Nephron progenitor cell (in vitro differentiated cells): ENCODE results near the gene SEMA6A.

Experiments used
- DNase-seq: peaks from one replicate; pipeline ENCODE4 v3.0.0; 2021
- H3K27ac Mint-ChIP-seq: 2 replicates; pipeline ENCODE4 v1.8.0; 2021; ENCODE audit warnings: mild to moderate bottlenecking, moderate library complexity, mixed read lengths
- H3K27me3 Mint-ChIP-seq: 2 replicates; pipeline ENCODE4 v1.8.0; 2021; ENCODE audit warnings: mild to moderate bottlenecking, low read depth, mixed read lengths; ENCODE audit not compliant: poor library complexity
- H3K36me3 Mint-ChIP-seq: 2 replicates; pipeline ENCODE4 v1.8.0; 2021; ENCODE audit warnings: low read depth, mixed read lengths
- H3K4me1 Mint-ChIP-seq: 2 replicates; pipeline ENCODE4 v1.8.0; 2021; ENCODE audit warnings: mixed read lengths
- H3K4me3 Mint-ChIP-seq: 2 replicates; pipeline ENCODE4 v1.8.0; 2021; ENCODE audit warnings: mild to moderate bottlenecking, moderate library complexity, mixed read lengths
- H3K9me3 Mint-ChIP-seq: 2 replicates; pipeline ENCODE4 v1.8.0; 2021; ENCODE audit warnings: mild to moderate bottlenecking, moderate library complexity, mixed read lengths
- TF ChIP-seq, protein P1 (sequence below): fragments of 200-600 bp; sonication (generic); IDR thresholded peaks from 2 replicates; pipeline ENCODE4 v1.5.0; 2021; ENCODE audit warnings: antibody characterized with exemption

SEMA6A gene

DNA sequence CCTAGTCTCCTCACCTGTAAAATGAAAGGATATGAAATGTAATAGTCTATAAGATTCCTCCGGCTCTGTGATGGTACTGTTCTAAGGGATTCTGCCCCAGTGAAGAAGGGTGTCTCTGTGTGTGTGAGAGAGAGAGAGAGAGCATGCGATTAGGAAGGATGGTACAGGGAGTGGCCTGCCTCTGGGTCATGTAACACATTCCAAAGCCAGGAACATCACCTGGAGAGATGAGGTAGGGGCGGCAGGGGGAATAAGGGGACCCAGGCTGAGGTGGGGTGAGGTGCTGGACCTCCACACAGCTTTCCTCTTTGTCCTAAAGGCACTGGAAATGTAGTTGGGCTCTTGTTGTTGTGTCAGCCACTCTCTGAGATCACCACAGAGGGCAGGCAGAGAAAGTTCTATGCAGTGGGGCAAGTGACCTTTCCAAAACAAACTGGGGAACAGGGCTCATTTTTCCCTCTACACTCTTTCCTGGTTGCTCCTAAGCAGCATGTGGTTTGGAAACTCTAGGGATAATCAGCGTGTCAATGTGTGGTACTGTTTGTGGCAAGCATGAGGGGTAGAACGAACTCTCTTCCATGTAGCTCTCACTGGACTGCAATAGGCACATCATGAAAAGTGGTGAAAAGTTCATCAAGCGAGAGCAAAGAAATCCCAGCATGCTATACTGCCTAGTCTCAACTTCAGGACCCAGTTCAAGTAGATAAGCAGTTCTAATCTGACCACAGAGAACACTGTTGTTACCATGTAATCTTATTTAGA lies 65.0 kb downstream of the SEMA6A start:
- peaks cover 4% of the 10 kb centered on the region for H3K9me3 Mint-ChIP-seq
- no peak overlapping the region for H3K27ac Mint-ChIP-seq
- H3K4me3 Mint-ChIP-seq: no peak overlapping the region
- TF ChIP-seq, protein P1, sequence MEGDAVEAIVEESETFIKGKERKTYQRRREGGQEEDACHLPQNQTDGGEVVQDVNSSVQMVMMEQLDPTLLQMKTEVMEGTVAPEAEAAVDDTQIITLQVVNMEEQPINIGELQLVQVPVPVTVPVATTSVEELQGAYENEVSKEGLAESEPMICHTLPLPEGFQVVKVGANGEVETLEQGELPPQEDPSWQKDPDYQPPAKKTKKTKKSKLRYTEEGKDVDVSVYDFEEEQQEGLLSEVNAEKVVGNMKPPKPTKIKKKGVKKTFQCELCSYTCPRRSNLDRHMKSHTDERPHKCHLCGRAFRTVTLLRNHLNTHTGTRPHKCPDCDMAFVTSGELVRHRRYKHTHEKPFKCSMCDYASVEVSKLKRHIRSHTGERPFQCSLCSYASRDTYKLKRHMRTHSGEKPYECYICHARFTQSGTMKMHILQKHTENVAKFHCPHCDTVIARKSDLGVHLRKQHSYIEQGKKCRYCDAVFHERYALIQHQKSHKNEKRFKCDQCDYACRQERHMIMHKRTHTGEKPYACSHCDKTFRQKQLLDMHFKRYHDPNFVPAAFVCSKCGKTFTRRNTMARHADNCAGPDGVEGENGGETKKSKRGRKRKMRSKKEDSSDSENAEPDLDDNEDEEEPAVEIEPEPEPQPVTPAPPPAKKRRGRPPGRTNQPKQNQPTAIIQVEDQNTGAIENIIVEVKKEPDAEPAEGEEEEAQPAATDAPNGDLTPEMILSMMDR: no peak
- H3K36me3 Mint-ChIP-seq: peaks cover 20% of the 10 kb centered on the region
- H3K27me3 Mint-ChIP-seq: no peaks in the 10 kb centered on the region
- no peak for DNase-seq
- peaks cover 85% of the 10 kb centered on the region for H3K4me1 Mint-ChIP-seq

DNA sequence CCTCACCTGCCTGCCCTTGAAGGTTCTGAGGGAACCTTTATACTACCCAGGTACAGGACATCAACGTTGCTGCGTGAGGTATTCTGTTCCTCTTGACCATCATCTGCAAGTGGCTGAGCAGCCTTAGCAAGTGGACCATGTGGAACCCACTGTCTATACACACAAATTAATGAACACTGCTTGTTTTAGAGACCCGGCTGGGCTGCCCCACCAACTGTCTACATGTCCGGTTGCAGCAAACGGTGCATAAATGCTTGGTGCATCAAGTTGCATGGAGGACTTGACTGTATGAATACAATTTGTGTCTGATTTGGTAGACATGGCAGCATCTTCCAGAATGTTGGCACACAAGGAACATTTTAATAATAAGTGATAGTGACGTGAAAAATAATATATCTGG lies 65.8 kb downstream of the SEMA6A start:
- Mint-ChIP-seq H3K27ac (no peak overlapping the region), H3K36me3 (peaks cover 20% of the 10 kb centered on the region), H3K9me3 (peaks cover 4% of the 10 kb centered on the region), H3K4me1 (peaks cover 85% of the 10 kb centered on the region), H3K4me3 (no peak overlapping the region), H3K27me3 (no peaks in the 10 kb centered on the region)
- TF ChIP-seq, protein P1: no peak
- no peak for DNase-seq

DNA sequence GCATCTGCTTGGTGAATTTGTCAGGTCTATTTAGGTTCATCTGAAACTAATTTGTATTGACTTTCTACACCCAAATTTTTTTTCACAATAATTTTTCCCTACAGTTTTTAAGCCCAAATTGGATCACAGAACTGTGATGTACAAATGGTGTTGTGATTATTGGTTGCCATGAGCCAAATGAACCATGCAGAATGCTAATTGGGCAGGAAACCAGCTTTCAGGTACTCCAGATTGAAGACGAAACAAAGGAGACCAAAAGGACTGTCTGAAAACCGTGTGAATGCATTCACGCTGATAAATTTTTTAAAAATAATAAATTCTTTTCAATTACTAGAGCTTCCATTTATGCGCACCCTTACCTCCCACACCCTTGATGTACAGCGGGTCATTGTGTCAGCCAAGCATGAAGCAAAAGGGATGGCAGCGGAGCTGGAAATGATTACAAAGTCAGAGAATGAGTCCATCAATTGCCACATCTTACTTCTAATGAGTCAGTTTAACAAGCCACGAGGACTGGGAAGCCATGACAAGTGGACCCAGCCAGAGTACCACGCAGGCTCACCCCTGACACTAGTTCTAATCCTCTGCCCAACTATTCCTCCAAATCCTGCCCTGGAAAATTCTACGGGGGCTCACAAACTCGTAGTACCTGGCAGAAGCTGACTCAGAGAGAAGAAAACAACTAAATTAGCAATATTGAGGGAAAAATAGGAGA lies 66.5 kb downstream of the SEMA6A start:
- Mint-ChIP-seq H3K27ac (peak overlapping the region; percentile 12), H3K4me1 (peaks cover 85% of the 10 kb centered on the region), H3K36me3 (peaks cover 21% of the 10 kb centered on the region), H3K9me3 (no peaks in the 10 kb centered on the region), H3K27me3 (no peaks in the 10 kb centered on the region), H3K4me3 (no peak overlapping the region)
- DNase-seq: no peak
- TF ChIP-seq, protein P1: no peak

DNA sequence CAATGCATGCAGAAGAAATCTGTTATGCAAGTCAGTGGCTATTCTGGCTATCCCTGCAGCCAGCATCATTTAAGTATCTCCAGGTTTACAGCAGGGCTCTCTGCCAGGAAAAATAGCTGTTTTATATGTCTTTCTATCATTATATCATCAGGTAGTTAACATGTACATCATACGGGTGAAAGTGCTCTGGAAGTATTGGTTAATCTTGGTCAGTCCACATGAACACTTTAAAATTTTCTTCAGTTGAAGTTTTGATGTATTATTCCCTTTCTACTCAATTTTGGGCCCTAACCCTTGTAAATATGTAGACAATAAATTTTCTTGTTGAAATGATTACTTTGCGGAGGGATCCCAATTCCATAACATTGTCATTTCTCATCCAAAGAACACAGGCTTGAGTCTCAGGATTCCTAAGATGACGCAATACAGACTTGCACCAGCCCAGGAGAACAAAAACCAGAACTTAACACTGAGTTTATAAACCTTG lies 67.5 kb downstream of the SEMA6A start:
- Mint-ChIP-seq H3K27me3 (no peaks in the 10 kb centered on the region), H3K27ac (peak overlapping the region; percentile 14), H3K4me3 (no peak overlapping the region), H3K36me3 (peaks cover 31% of the 10 kb centered on the region), H3K4me1 (peaks cover 85% of the 10 kb centered on the region), H3K9me3 (no peaks in the 10 kb centered on the region)
- TF ChIP-seq, protein P1: no peak
- no peak for DNase-seq

DNA sequence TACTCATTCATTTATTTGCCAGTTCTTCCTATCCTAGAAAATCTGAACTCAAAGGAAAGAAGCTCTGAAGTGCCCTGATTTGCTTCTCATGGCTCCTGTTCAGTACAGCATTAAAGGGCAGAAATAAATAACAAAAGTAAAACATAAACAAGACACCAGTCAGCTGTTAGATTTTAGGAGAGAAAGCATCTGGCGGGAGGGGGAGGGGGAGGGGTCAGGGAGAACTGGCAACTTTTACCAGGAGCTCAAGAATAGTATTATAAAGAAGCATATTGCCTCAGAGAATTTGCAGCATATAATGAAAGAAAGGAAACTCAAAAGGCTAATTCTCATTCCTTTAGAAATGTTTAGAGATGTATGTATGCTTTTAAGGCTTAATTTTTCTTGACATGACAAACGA lies 68.1 kb downstream of the SEMA6A start:
- Mint-ChIP-seq H3K4me1 (peaks cover 82% of the 10 kb centered on the region), H3K9me3 (no peaks in the 10 kb centered on the region), H3K27me3 (no peaks in the 10 kb centered on the region), H3K4me3 (no peak overlapping the region), H3K36me3 (peaks cover 37% of the 10 kb centered on the region), H3K27ac (no peak overlapping the region)
- TF ChIP-seq, protein P1: no peak
- DNase-seq: no peak
